ENCODE results near the gene KCNB1.

DNA sequence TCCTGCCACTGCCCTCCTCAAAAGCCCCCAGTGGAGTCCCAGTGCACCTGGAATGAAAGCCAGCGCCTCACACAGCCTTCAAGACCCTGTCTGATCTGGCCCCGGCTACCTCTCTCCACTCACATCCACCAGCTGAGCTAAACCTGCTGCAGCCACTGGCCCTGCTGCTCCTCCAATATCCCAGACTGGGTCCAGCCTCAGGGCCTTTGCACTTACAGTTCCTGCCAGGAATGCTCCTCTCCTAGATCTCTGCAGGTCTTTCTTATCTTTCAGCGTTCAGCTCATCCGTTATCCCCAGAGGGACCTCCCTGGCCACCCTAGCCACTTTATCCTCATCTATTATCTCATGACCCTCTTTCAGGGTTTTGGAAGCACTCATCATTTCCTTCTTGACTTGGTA, 68.8 kb downstream of the KCNB1 start:
- TF ChIP-seq, protein P1, sequence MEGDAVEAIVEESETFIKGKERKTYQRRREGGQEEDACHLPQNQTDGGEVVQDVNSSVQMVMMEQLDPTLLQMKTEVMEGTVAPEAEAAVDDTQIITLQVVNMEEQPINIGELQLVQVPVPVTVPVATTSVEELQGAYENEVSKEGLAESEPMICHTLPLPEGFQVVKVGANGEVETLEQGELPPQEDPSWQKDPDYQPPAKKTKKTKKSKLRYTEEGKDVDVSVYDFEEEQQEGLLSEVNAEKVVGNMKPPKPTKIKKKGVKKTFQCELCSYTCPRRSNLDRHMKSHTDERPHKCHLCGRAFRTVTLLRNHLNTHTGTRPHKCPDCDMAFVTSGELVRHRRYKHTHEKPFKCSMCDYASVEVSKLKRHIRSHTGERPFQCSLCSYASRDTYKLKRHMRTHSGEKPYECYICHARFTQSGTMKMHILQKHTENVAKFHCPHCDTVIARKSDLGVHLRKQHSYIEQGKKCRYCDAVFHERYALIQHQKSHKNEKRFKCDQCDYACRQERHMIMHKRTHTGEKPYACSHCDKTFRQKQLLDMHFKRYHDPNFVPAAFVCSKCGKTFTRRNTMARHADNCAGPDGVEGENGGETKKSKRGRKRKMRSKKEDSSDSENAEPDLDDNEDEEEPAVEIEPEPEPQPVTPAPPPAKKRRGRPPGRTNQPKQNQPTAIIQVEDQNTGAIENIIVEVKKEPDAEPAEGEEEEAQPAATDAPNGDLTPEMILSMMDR (IDR thresholded peaks at IDR 0.05): no peak
- TF ChIP-seq POLR2A (IDR thresholded peaks at IDR 0.05): no peak

Data from stomach (tissue), 4 donors.